ENCODE results near the gene BTBD18. TPM values are rescaled to one million over a fixed set of nuclear protein-coding genes. Genes with fewer than 3 reads are reported as not detected.
A peak's percentile ranks its signal among the peaks of the same experiment; 100 is the strongest.

The BTBD18 gene
- total and polyA plus RNA-seq, 2 of the 13 experiments (the other 11 are each of a cell fraction or from before 2014, with no cell fraction given): not detected

- TF ChIP-seq POLR2G (IDR thresholded peaks at IDR 0.05; ENCODE audit: low read depth, low read length): peak; percentile 87
- peak; percentile 95 for TF ChIP-seq ATF2 (CRISPR knock-in tag; IDR thresholded peaks at IDR 0.05)
- peak; percentile 75 for TF ChIP-seq GATAD2A (CRISPR knock-in tag; IDR thresholded peaks at IDR 0.05)
- peak; percentile 57 for TF ChIP-seq ASH2L (IDR thresholded peaks at IDR 0.05; ENCODE audit: insufficient read length, low read depth, low read length)
- 0 out of 2 replicates have a peak, but pooled peaks have one; percentile 43 for TF ChIP-seq ZNF574 (CRISPR knock-in tag; IDR thresholded peaks at IDR 0.05)
- peak; percentile 93 for TF ChIP-seq ZNF362 (CRISPR knock-in tag; IDR thresholded peaks at IDR 0.05; ENCODE audit: borderline replicate concordance)
- TF ChIP-seq ATF7 (IDR thresholded peaks at IDR 0.05): peak; percentile 54
- TF ChIP-seq ATF7 (CRISPR knock-in tag; IDR thresholded peaks at IDR 0.05): peak; percentile 81; the same call in 1 of the 2 replicates
- 0 out of 2 replicates have a peak, but pooled peaks have one; percentile 19 for TF ChIP-seq HINFP (CRISPR knock-in tag; IDR thresholded peaks at IDR 0.05; ENCODE audit: low read depth)
- peak; percentile 55 for TF ChIP-seq ARID5B (CRISPR knock-in tag; IDR thresholded peaks at IDR 0.05)
- TF ChIP-seq HDAC6 (IDR thresholded peaks at IDR 0.05; ENCODE audit: low read depth, low read length): 0 out of 2 replicates have a peak, but pooled peaks have one; percentile 51
- TF ChIP-seq ZNF710 (CRISPR knock-in tag; IDR thresholded peaks at IDR 0.05; ENCODE audit: borderline replicate concordance): peak; percentile 99
- no peak for TF ChIP-seq SRY (CRISPR knock-in tag; IDR thresholded peaks at IDR 0.05)
- TF ChIP-seq IRF2 (CRISPR knock-in tag; IDR thresholded peaks at IDR 0.05): 0 out of 2 replicates have a peak, but pooled peaks have one; percentile 60
These were observed 9.9 kb upstream of the BTBD18 start, which contains the start of gene CTNND1 (continued) for GRCh38 chr11:57761301-57762234.

Data from HepG2 (cell line).